IMR-90 (cell line): ENCODE measurements around the gene ITFG2. TPM values are rescaled to one million over a fixed set of nuclear protein-coding genes. Genes with fewer than 3 reads are reported as not detected.

Experiments
- ATAC-seq: fragments of 200-7000 bp; cut with Tn5 transposase; 2 replicates; pipeline ENCODE4 v1.9.1; 2020; ENCODE audit warnings: low read depth, mild to moderate bottlenecking, moderate library complexity
- BruUV-seq: library from RNA; stranded (reverse); fragments of 400-500 nt; replicated peaks from 2 replicates; lab custom pipeline; 2021; lab: Mats Ljungman, UMichigan
- CTCF ChIA-PET: fragments of 300-600 bp; formaldehyde crosslinking; extraction: SDS; loops from one replicate; lab custom pipeline; 2021; ENCODE audit warnings: antibody characterized with exemption; lab: Yijun Ruan, JAX
- POLR2A ChIA-PET: fragments of 300-600 bp; sonication (Branson Sonifier 250); formaldehyde crosslinking; loops from one replicate; lab custom pipeline; 2022; ENCODE audit warnings: antibody characterized with exemption; ENCODE audit not compliant: unreplicated experiment; lab: Charles Lee
- DNase-seq: peaks from one replicate; pipeline ENCODE4 v3.0.0; 2013
- H2AFZ ChIP-seq: replicated peaks from 2 replicates; pipeline ENCODE3; 2013; ENCODE audit warnings: low read length, mild to moderate bottlenecking; ENCODE audit not compliant: poor library complexity
- H2AK5ac ChIP-seq: 2 replicates; pipeline ENCODE4 v1.6.1; 2013; ENCODE audit warnings: low read depth, low read length, inconsistent platforms
- H2AK9ac ChIP-seq: replicated peaks from 2 replicates; pipeline ENCODE3; 2013; ENCODE audit warnings: mild to moderate bottlenecking, low read depth, low read length, moderate library complexity; ENCODE audit not compliant: poor library complexity
- H2BK120ac ChIP-seq: 2 replicates; pipeline ENCODE4 v1.6.1; 2013; ENCODE audit warnings: low read depth, low read length, inconsistent platforms
- H2BK15ac ChIP-seq: 3 replicates; pipeline ENCODE4 v1.6.1; 2013; ENCODE audit warnings: low read depth, low read length, inconsistent platforms
- H2BK20ac ChIP-seq: 2 replicates; pipeline ENCODE4 v1.6.1; 2013; ENCODE audit warnings: low read depth, mild to moderate bottlenecking, inconsistent platforms, low read length, moderate library complexity
- H2BK5ac ChIP-seq: 2 replicates; pipeline ENCODE4 v1.6.1; 2013; ENCODE audit warnings: mild to moderate bottlenecking, low read depth, low read length, inconsistent platforms; ENCODE audit not compliant: poor library complexity, severe bottlenecking
- H3K14ac ChIP-seq: replicated peaks from 2 replicates; pipeline ENCODE4 v1.6.1; 2013; ENCODE audit warnings: low read depth, low read length, inconsistent platforms
- H3K18ac ChIP-seq: 2 replicates; pipeline ENCODE4 v1.6.1; 2013; ENCODE audit warnings: low read depth, low read length, control low read depth
- H3K23ac ChIP-seq: 2 replicates; pipeline ENCODE4 v1.6.1; 2013; ENCODE audit warnings: low read depth, low read length, inconsistent platforms
- H3K27ac ChIP-seq: 2 replicates; pipeline ENCODE4 v1.5.1; 2013; ENCODE audit warnings: mild to moderate bottlenecking, control low read depth, low read length; ENCODE audit not compliant: insufficient read depth
- H3K27me3 ChIP-seq: 2 replicates; pipeline ENCODE4 v1.6.1; 2013; ENCODE audit warnings: low read length; ENCODE audit not compliant: control insufficient read depth, insufficient read depth
- H3K36me3 ChIP-seq: 2 replicates; pipeline ENCODE4 v1.6.1; 2013; ENCODE audit warnings: low read length, mixed read lengths; ENCODE audit not compliant: control insufficient read depth, insufficient read depth
- H3K4ac ChIP-seq: 2 replicates; pipeline ENCODE4 v1.6.1; 2013; ENCODE audit warnings: low read depth, low read length, inconsistent platforms
- H3K4me1 ChIP-seq: 2 replicates; pipeline ENCODE4 v1.6.1; 2013; ENCODE audit warnings: low read length, mixed read lengths; ENCODE audit not compliant: control insufficient read depth, insufficient read depth
- H3K4me2 ChIP-seq: 2 replicates; pipeline ENCODE4 v1.6.1; 2013; ENCODE audit warnings: low read depth, mild to moderate bottlenecking, control low read depth, low read length, moderate library complexity
- H3K4me3 ChIP-seq: 2 replicates; pipeline ENCODE4 v1.5.1; 2013; ENCODE audit warnings: low read depth, mild to moderate bottlenecking, control low read depth, low read length, moderate library complexity; ENCODE audit not compliant: insufficient read depth
- H3K56ac ChIP-seq: 2 replicates; pipeline ENCODE4 v1.6.1; 2013; ENCODE audit warnings: low read length, inconsistent platforms; ENCODE audit not compliant: insufficient read depth; ENCODE audit errors: extremely low read depth
- H3K79me1 ChIP-seq, 2 experiments: 2 replicates each; pipeline ENCODE4 v1.6.1; 2013; ENCODE audit warnings: low read length in 2 of 2, inconsistent platforms in 1 of 2, low read depth in 1 of 2
- H3K9ac ChIP-seq: 2 replicates; pipeline ENCODE4 v1.6.1; 2013; ENCODE audit warnings: low read depth, low read length, control low read depth
- H3K9me1 ChIP-seq: 2 replicates; pipeline ENCODE4 v1.6.1; 2013; ENCODE audit warnings: low read length, inconsistent platforms; ENCODE audit not compliant: insufficient read depth
- H3K9me3 ChIP-seq: 2 replicates; pipeline ENCODE4 v1.6.1; 2013; ENCODE audit warnings: low read length; ENCODE audit not compliant: control insufficient read depth, insufficient read depth
- H4K20me1 ChIP-seq: 2 replicates; pipeline ENCODE4 v1.6.1; 2013; ENCODE audit warnings: low read length, inconsistent platforms; ENCODE audit not compliant: insufficient read depth
- H4K5ac ChIP-seq: 2 replicates; pipeline ENCODE4 v1.6.1; 2013; ENCODE audit warnings: mild to moderate bottlenecking, low read depth, low read length, control low read depth
- H4K8ac ChIP-seq, 2 experiments: 2 replicates each; pipeline ENCODE4 v1.6.1; 2013; ENCODE audit warnings: low read depth in 2 of 2, low read length in 2 of 2, control low read depth in 1 of 2, inconsistent platforms in 1 of 2
- H4K91ac ChIP-seq: 2 replicates; pipeline ENCODE4 v1.6.1; 2013; ENCODE audit warnings: low read depth, low read length, inconsistent platforms; ENCODE audit not compliant: insufficient read depth
- BHLHE40 ChIP-seq: fragments of 150-350 bp; IDR thresholded peaks from 2 replicates; pipeline ENCODE4 v1.6.1; 2016; ENCODE audit warnings: mild to moderate bottlenecking, low read depth, low read length
- CEBPB ChIP-seq: IDR thresholded peaks from 2 replicates; pipeline ENCODE4 v1.6.1; 2012; ENCODE audit warnings: low read depth, low read length, improper control_type of control experiment
- CHD1 ChIP-seq: IDR thresholded peaks from 2 replicates; pipeline ENCODE4 v1.6.1; 2012; ENCODE audit warnings: low read depth, low read length, improper control_type of control experiment
- CTCF ChIP-seq: conservative IDR thresholded peaks from 2 replicates; pipeline ENCODE4 v1.5.1; 2012; ENCODE audit warnings: mild to moderate bottlenecking, low read depth, low read length, improper control_type of control experiment
- ELK1 ChIP-seq: fragments of 150-350 bp; IDR thresholded peaks from 2 replicates; pipeline ENCODE4 v1.6.1; 2016; ENCODE audit warnings: low read depth, mild to moderate bottlenecking, low read length, moderate library complexity, borderline replicate concordance
- FOS ChIP-seq: fragments of 150-350 bp; IDR thresholded peaks from 2 replicates; pipeline ENCODE4 v1.6.1; 2016; ENCODE audit warnings: low read depth, low read length
- MAFK ChIP-seq: IDR thresholded peaks from 2 replicates; pipeline ENCODE4 v1.6.1; 2012; ENCODE audit warnings: low read depth, low read length, improper control_type of control experiment
- MAZ ChIP-seq: IDR thresholded peaks from 2 replicates; pipeline ENCODE4 v1.6.1; 2012; ENCODE audit warnings: low read depth, mild to moderate bottlenecking, low read length, improper control_type of control experiment, moderate library complexity, borderline replicate concordance
- MXI1 ChIP-seq: IDR thresholded peaks from 2 replicates; pipeline ENCODE4 v1.6.1; 2012; ENCODE audit warnings: low read depth, mild to moderate bottlenecking, low read length, moderate library complexity, borderline replicate concordance
- NFE2L2 ChIP-seq: fragments of 150-350 bp; IDR thresholded peaks from 2 replicates; pipeline ENCODE4 v1.6.1; 2016; ENCODE audit warnings: low read depth, mild to moderate bottlenecking, low read length
- RAD21 ChIP-seq: IDR thresholded peaks from 2 replicates; pipeline ENCODE4 v1.6.1; 2012; ENCODE audit warnings: low read length, improper control_type of control experiment
- RCOR1 ChIP-seq: IDR thresholded peaks from 2 replicates; pipeline ENCODE4 v1.6.1; 2012; ENCODE audit warnings: mild to moderate bottlenecking, low read length, improper control_type of control experiment; ENCODE audit not compliant: insufficient replicate concordance
- RFX5 ChIP-seq: IDR thresholded peaks from 2 replicates; pipeline ENCODE4 v1.8.0; 2012; ENCODE audit warnings: low read depth, mild to moderate bottlenecking, low read length, moderate library complexity
- SMC3 ChIP-seq: fragments of 150-350 bp; IDR thresholded peaks from 2 replicates; pipeline ENCODE4 v1.6.1; 2016; ENCODE audit warnings: low read depth, mild to moderate bottlenecking, antibody characterized with exemption, low read length, moderate library complexity
- USF2 ChIP-seq: fragments of 150-350 bp; IDR thresholded peaks from 2 replicates; pipeline ENCODE4 v1.6.1; 2017; ENCODE audit warnings: mild to moderate bottlenecking, antibody characterized with exemption, low read length, low read depth
- WGBS, 2 experiments: methylation state at CpG; one replicate each; pipeline versions ENCODE4 v1.1.5 to v1.1.7; 2013; ENCODE audit warnings: missing lambda C conversion rate in 2 of 2; ENCODE audit not compliant: insufficient read length in 1 of 2; ENCODE audit errors: extremely low coverage in 2 of 2; 5-methylcytosine and 5-hydroxymethylcytosine counted together
- dilution Hi-C: fragments of 300-500 bp; cut with HindIII; formaldehyde crosslinking; loops from one replicate; pipeline ENCODE4 v1.14.3; 2018; ENCODE audit warnings: low sequenced_read_pairs; ENCODE audit not compliant: unreplicated experiment
- in situ Hi-C: fragments of 300-500 bp; cut with MboI; formaldehyde crosslinking; loops from 3 replicates; pipeline ENCODE4 v1.14.3; 2019; ENCODE audit warnings: low sequenced_read_pairs, inconsistent platforms, mixed read lengths
- intact Hi-C: fragments of 100-400 bp; cut with micrococcal nuclease; formaldehyde crosslinking; loops from 2 replicates; pipeline ENCODE4 v1.10.0; 2022
- polyA plus RNA-seq, 3 experiments: library from polyadenylated mRNA; depleted of rRNA; stranded (reverse); fragments of >200 nt; gene quantifications; 2 replicates each; pipeline ENCODE4 v1.2.3, GENCODE V29; 2012; ENCODE audit warnings: low replicate concordance in 1 of 3
- total RNA-seq: library from RNA; depleted of rRNA; stranded (reverse); fragments of >200 nt; gene quantifications from 2 replicates; pipeline ENCODE4 v1.2.3, GENCODE V29; 2012

ITFG2 gene
- total and polyA plus RNA-seq, 2 of the 4 experiments (the other 2 are of a cell fraction), result 20.3 to 25.5 TPM

- no peak overlapping the region for H4K91ac ChIP-seq
- dilution Hi-C loops (no loop called here), in situ Hi-C loops (no loop called here), intact Hi-C loops (no loop called here)
- H2BK120ac ChIP-seq, result no peak overlapping the region
- no peak overlapping the region for H3K18ac ChIP-seq
- H4K5ac ChIP-seq, result peak overlapping the region; percentile 64
- H3K79me1 ChIP-seq, result peaks cover 11 to 24% of the 10 kb centered on the region in 2 experiments
- H3K56ac ChIP-seq, result no peak overlapping the region
- POLR2A ChIA-PET, result interaction anchor here (0.6 kb wide), 1 partner anchor 129 kb away, joined by 4 read pairs; no protein-coding TSS in a partner anchor
- H3K4me1 ChIP-seq, result no peaks in the 10 kb centered on the region
- no peak overlapping the region for H3K9ac ChIP-seq
- peaks cover 6% of the 10 kb centered on the region; the same call in 1 of the 2 replicates for H4K20me1 ChIP-seq
- H3K23ac ChIP-seq, result no peak overlapping the region
- no peak overlapping the region for H2BK15ac ChIP-seq
- peak overlapping the region; percentile 52 for H2AK9ac ChIP-seq
- H3K27me3 ChIP-seq, result no peaks in the 10 kb centered on the region
- peak overlapping the region; percentile 58; the same call in 1 of the 2 replicates for H2AK5ac ChIP-seq
- TF ChIP-seq CHD1, result no peak
- TF ChIP-seq MXI1, result no peak
- no peak for TF ChIP-seq ELK1
- TF ChIP-seq BHLHE40, result no peak
- no peak for TF ChIP-seq USF2
- no peak for TF ChIP-seq CTCF
- no peak for TF ChIP-seq MAZ
- no peak for TF ChIP-seq RAD21
- TF ChIP-seq CEBPB, result no peak
- no peak for TF ChIP-seq MAFK
- TF ChIP-seq RCOR1, result no peak
- no peak for TF ChIP-seq RFX5
- TF ChIP-seq FOS, result no peak
- no peak for TF ChIP-seq SMC3
- no peak for TF ChIP-seq NFE2L2
- no peak for DNase-seq
- no peak overlapping the region for H3K4me3 ChIP-seq
- no peak overlapping the region for H3K27ac ChIP-seq
- no TSS peak for BruUV-seq
- no peak overlapping the region for H3K14ac ChIP-seq
- no peak overlapping the region for H3K4ac ChIP-seq
- H2BK20ac ChIP-seq, result 0 out of 2 replicates have a peak overlapping the region, but pooled peaks have one; percentile 39
- no peak overlapping the region; the same call in 1 of the 2 replicates for H3K4me2 ChIP-seq
- H2AFZ ChIP-seq, result peak overlapping the region; percentile 48
- no peaks in the 10 kb centered on the region for H3K9me3 ChIP-seq
- H4K8ac ChIP-seq, result peak overlapping the region; percentile 69 to 98; a peak in 3 of 4 replicates
- 0 out of 2 replicates have a peak, but pooled peaks cover 7% of the 10 kb centered on the region for H3K9me1 ChIP-seq
- H2BK5ac ChIP-seq, result no peak overlapping the region
- no peaks in the 10 kb centered on the region for H3K36me3 ChIP-seq
- no CpG with 5 or more reads among the region's 5 CpGs for WGBS, 2 experiments
- ATAC-seq, result no peak
- CTCF ChIA-PET, result no interaction called here
Measured at GRCh38 chr12:2811801-2812200, 667 bp upstream of the ITFG2 start.
